Activated CD4-positive, alpha-beta memory T cell treated with anti-CD3 and anti-CD28 coated beads for 36 hours (primary cell): ENCODE data around the gene GOLGA5. TPM values are rescaled to one million over a fixed set of nuclear protein-coding genes. Genes with fewer than 3 reads are reported as not detected.
"Not testable (repeated sequence)": the region's sequence is repeated elsewhere in the genome, so short reads cannot be mapped to it uniquely, and the experiment has no call there.

ENCODE experiments used
- CTCF ChIA-PET: fragments of 350-600 bp; sonication (Branson Sonifier 250); formaldehyde crosslinking; loops from one replicate; lab custom pipeline; 2021; ENCODE audit warnings: antibody characterized with exemption, inconsistent platforms; lab: Charles Lee
- POLR2A ChIA-PET: fragments of 350-600 bp; sonication (Branson Sonifier 250); formaldehyde crosslinking; loops from one replicate; lab custom pipeline; 2021; ENCODE audit warnings: antibody characterized with exemption; lab: Charles Lee
- DNase-seq: peaks from one replicate; pipeline ENCODE4 v3.0.0-alpha.2; 2020
- H3K27ac Mint-ChIP-seq: one replicate; pipeline ENCODE4 v1.8.0; 2021; ENCODE audit warnings: mixed read lengths
- H3K27me3 Mint-ChIP-seq: one replicate; pipeline ENCODE4 v1.8.0; 2021; ENCODE audit warnings: mixed read lengths
- H3K36me3 Mint-ChIP-seq: one replicate; pipeline ENCODE4 v1.8.0; 2021; ENCODE audit warnings: mixed read lengths
- H3K4me1 Mint-ChIP-seq: one replicate; pipeline ENCODE4 v1.8.0; 2021; ENCODE audit warnings: low read depth, mixed read lengths
- H3K4me3 Mint-ChIP-seq: one replicate; pipeline ENCODE4 v1.8.0; 2021; ENCODE audit warnings: mild to moderate bottlenecking, mixed read lengths
- H3K9me3 Mint-ChIP-seq: one replicate; pipeline ENCODE4 v1.8.0; 2021; ENCODE audit warnings: mixed read lengths
- intact Hi-C: fragments of 100-400 bp; cut with micrococcal nuclease; formaldehyde crosslinking; loops from one replicate; pipeline ENCODE4 v1.15.1; 2023
- total RNA-seq, 2 experiments: library from RNA; stranded (reverse); gene quantifications; one replicate each; pipeline ENCODE4 v1.2.3, GENCODE V29; 2021

GOLGA5 gene
- total RNA-seq: 10 to 100 TPM; 20.7 to 22.5 TPM

- Mint-ChIP-seq H3K9me3 (peaks cover 21% of the 10 kb centered on the region), H3K36me3 (peaks cover 21% of the 10 kb centered on the region), H3K27me3 (no peaks in the 10 kb centered on the region), H3K27ac (peak within 1 kb of the TSS; percentile 91), H3K4me1 (peaks cover 35% of the 10 kb centered on the region), H3K4me3 (peak within 1 kb of the TSS; percentile 97)
- intact Hi-C loops: loop anchor here (5.0 kb wide), 1 partner anchor 452 kb away; no protein-coding TSS in a partner anchor
- DNase-seq: peak; percentile 98
- ChIA-PET CTCF (interaction anchor here (0.9 to 1.6 kb wide), 3 partner anchors 10 to 319 kb away, joined by 3 read pairs; no protein-coding TSS in a partner anchor), POLR2A (interaction anchor here (1.1 kb wide), 1 partner anchor 28 kb away, joined by 4 read pairs; no protein-coding TSS in a partner anchor)
Observed at GRCh38 chr14:92793709-92794546, at the start of gene GOLGA5. Gene GOLGA5, plus strand, starts transcription at chr14:92794305. Its CDS starts 3,133 bp downstream, at chr14:92797438.

- CTCF ChIA-PET: interaction anchor here (0.6 to 1.3 kb wide), 3 partner anchors 22 to 1658 kb away, joined by 3 read pairs; no protein-coding TSS in a partner anchor
- POLR2A ChIA-PET: no interaction called here
Observed at GRCh38 chr14:92747701-92748258, 46.3 kb upstream of the GOLGA5 start.

GRCh38 chr14:92748259-92749016 is 45.7 kb upstream of the GOLGA5 start, which contains the start of gene LGMN:
Gene LGMN, minus strand, starts transcription at chr14:92748627. Its CDS starts 15,841 bp downstream, at chr14:92732786.
- POLR2A ChIA-PET: no interaction called here
- Mint-ChIP-seq H3K27me3 (peaks cover 48% of the 10 kb centered on the region), H3K9me3 (no peaks in the 10 kb centered on the region), H3K4me3 (peak within 1 kb of the TSS; percentile 74), H3K4me1 (peaks cover 36% of the 10 kb centered on the region), H3K27ac (no peak within 1 kb of the TSS), H3K36me3 (no peaks in the 10 kb centered on the region)
- intact Hi-C loops: loop anchor here (1.0 to 2.0 kb wide), 2 partner anchors 18 to 20 kb away; no protein-coding TSS in a partner anchor
- CTCF ChIA-PET: interaction anchor here (0.6 to 1.3 kb wide), 3 partner anchors 21 to 1659 kb away, joined by 3 read pairs; no protein-coding TSS in a partner anchor
- DNase-seq: peak; percentile 89

More at GRCh38 chr14:92747701-92748258, 46.3 kb upstream of the GOLGA5 start:
- intact Hi-C loops: loop anchor here (1.0 to 2.0 kb wide), 2 partner anchors 17 to 21 kb away; no protein-coding TSS in a partner anchor
- Mint-ChIP-seq H3K9me3 (no peaks in the 10 kb centered on the region), H3K27me3 (peaks cover 48% of the 10 kb centered on the region), H3K4me3 (peak overlapping the region; percentile 74), H3K36me3 (no peaks in the 10 kb centered on the region), H3K4me1 (peaks cover 36% of the 10 kb centered on the region), H3K27ac (no peak overlapping the region)
- DNase-seq: no peak

GRCh38 chr14:92750222-92750728 is 43.8 kb upstream of the GOLGA5 start:
- peaks cover 36% of the 10 kb centered on the region for H3K4me1 Mint-ChIP-seq
- peak overlapping the region; percentile 24 for H3K27ac Mint-ChIP-seq
- peak; percentile 53 for DNase-seq
- POLR2A ChIA-PET: interaction anchor here (0.7 kb wide), 1 partner anchor 30 kb away, joined by 3 read pairs; no protein-coding TSS in a partner anchor
- CTCF ChIA-PET: interaction anchor here (0.6 to 1.2 kb wide), 5 partner anchors 20 to 36 kb away, joined by 3 read pairs; no protein-coding TSS in a partner anchor
- H3K9me3 Mint-ChIP-seq, H3K36me3 Mint-ChIP-seq, intact Hi-C loops: not testable (repeated sequence)
- H3K27me3 Mint-ChIP-seq: peaks cover 48% of the 10 kb centered on the region
- H3K4me3 Mint-ChIP-seq: peak overlapping the region; percentile 70

- no peak for DNase-seq
- Mint-ChIP-seq H3K4me3 (peak overlapping the region; percentile 70), H3K27me3 (peaks cover 45% of the 10 kb centered on the region), H3K4me1 (peaks cover 36% of the 10 kb centered on the region), H3K36me3 (no peaks in the 10 kb centered on the region), H3K9me3 (no peaks in the 10 kb centered on the region), H3K27ac (no peak overlapping the region)
- ChIA-PET POLR2A (interaction anchor here (0.6 to 0.7 kb wide), 2 partner anchors 29 to 292 kb away, joined by 3 to 5 read pairs; no protein-coding TSS in a partner anchor), CTCF (interaction anchor here (1.0 to 1.2 kb wide), 2 partner anchors 21 to 34 kb away, joined by 3 read pairs; no protein-coding TSS in a partner anchor)
- intact Hi-C loops: no loop called here
Observed at GRCh38 chr14:92750994-92751400, 43.1 kb upstream of the GOLGA5 start.

GRCh38 chr14:92751819-92752218 is 42.3 kb upstream of the GOLGA5 start:
- Mint-ChIP-seq H3K9me3 (no peaks in the 10 kb centered on the region), H3K4me3 (no peak overlapping the region), H3K27ac (no peak overlapping the region), H3K36me3 (no peaks in the 10 kb centered on the region), H3K27me3 (peaks cover 40% of the 10 kb centered on the region), H3K4me1 (peaks cover 36% of the 10 kb centered on the region)
- intact Hi-C loops: no loop called here
- ChIA-PET CTCF (no interaction called here), POLR2A (interaction anchor here (0.6 kb wide), 1 partner anchor 720 kb away, joined by 3 read pairs; no protein-coding TSS in a partner anchor)
- DNase-seq: no peak

GRCh38 chr14:92753250-92753649 is 40.9 kb upstream of the GOLGA5 start:
- intact Hi-C loops: no loop called here
- DNase-seq: no peak
- CTCF ChIA-PET: no interaction called here
- no peaks in the 10 kb centered on the region for H3K9me3 Mint-ChIP-seq
- no peak overlapping the region for H3K4me3 Mint-ChIP-seq
- POLR2A ChIA-PET: no interaction called here
- peaks cover 28% of the 10 kb centered on the region for H3K27me3 Mint-ChIP-seq
- peaks cover 22% of the 10 kb centered on the region for H3K4me1 Mint-ChIP-seq
- H3K27ac Mint-ChIP-seq: no peak overlapping the region
- H3K36me3 Mint-ChIP-seq: no peaks in the 10 kb centered on the region

- DNase-seq: no peak
- Mint-ChIP-seq H3K27me3 (peaks cover 12% of the 10 kb centered on the region), H3K4me3 (no peak overlapping the region), H3K9me3 (no peaks in the 10 kb centered on the region), H3K36me3 (no peaks in the 10 kb centered on the region), H3K27ac (no peak overlapping the region), H3K4me1 (peaks cover 14% of the 10 kb centered on the region)
- CTCF ChIA-PET: no interaction called here
- POLR2A ChIA-PET: no interaction called here
- intact Hi-C loops: no loop called here
Observed at GRCh38 chr14:92754966-92755365, 39.1 kb upstream of the GOLGA5 start.

- CTCF ChIA-PET: no interaction called here
- Mint-ChIP-seq H3K4me1 (peaks cover 13% of the 10 kb centered on the region), H3K36me3 (no peaks in the 10 kb centered on the region), H3K27ac (no peak overlapping the region), H3K27me3 (peaks cover 7% of the 10 kb centered on the region), H3K9me3 (no peaks in the 10 kb centered on the region), H3K4me3 (no peak overlapping the region)
- intact Hi-C loops: no loop called here
- no peak for DNase-seq
- POLR2A ChIA-PET: no interaction called here
Observed at GRCh38 chr14:92755495-92755894, 38.6 kb upstream of the GOLGA5 start.

GRCh38 chr14:92756446-92756845 is 37.7 kb upstream of the GOLGA5 start:
- Mint-ChIP-seq H3K9me3 (no peaks in the 10 kb centered on the region), H3K36me3 (no peaks in the 10 kb centered on the region), H3K4me3 (no peak overlapping the region), H3K27ac (no peak overlapping the region), H3K27me3 (peaks cover 9% of the 10 kb centered on the region), H3K4me1 (peaks cover 15% of the 10 kb centered on the region)
- intact Hi-C loops: no loop called here
- no peak for DNase-seq
- POLR2A ChIA-PET: no interaction called here
- CTCF ChIA-PET: no interaction called here

- intact Hi-C loops: no loop called here
- Mint-ChIP-seq H3K9me3 (no peaks in the 10 kb centered on the region), H3K27ac (no peak overlapping the region), H3K4me3 (no peak overlapping the region), H3K27me3 (peaks cover 15% of the 10 kb centered on the region), H3K36me3 (no peaks in the 10 kb centered on the region), H3K4me1 (peaks cover 15% of the 10 kb centered on the region)
- no peak for DNase-seq
- ChIA-PET CTCF (interaction anchor here (0.8 kb wide), 1 partner anchor 19 kb away, joined by 3 read pairs; no protein-coding TSS in a partner anchor), POLR2A (no interaction called here)
Observed at GRCh38 chr14:92759300-92759678, 34.8 kb upstream of the GOLGA5 start.
